Activated CD4-positive, CD25-positive, alpha-beta regulatory T cell treated with anti-CD3 and anti-CD28 coated beads, Interleukin-2, amount 50 U/mL, for 16 hours (primary cell): ENCODE results near the gene RELN.

Source experiments
- DNase-seq: peaks from one replicate; pipeline ENCODE4 v3.0.0-alpha.2; 2020; ENCODE audit warnings: low read depth, low spot score

Gene RELN

GRCh38 chr7:103990991-103991390, 1.5 kb upstream of the RELN start:
- DNase-seq: no peak

GRCh38 chr7:103989785-103990767, 618 bp upstream of the RELN start:
- DNase-seq: no peak

- DNase-seq: no peak
Measured at GRCh38 chr7:103988468-103989199, 824 bp downstream of the RELN start.

- DNase-seq: no peak
Measured at GRCh38 chr7:103987451-103987850, 2.0 kb downstream of the RELN start.

GRCh38 chr7:103985565-103986126, 3.8 kb downstream of the RELN start:
- DNase-seq: no peak

GRCh38 chr7:103984050-103984449, 5.4 kb downstream of the RELN start:
- no peak for DNase-seq

- no peak for DNase-seq
Measured at GRCh38 chr7:103983201-103983977, 6.1 kb downstream of the RELN start.

GRCh38 chr7:103981003-103981423, 8.4 kb downstream of the RELN start:
- no peak for DNase-seq

GRCh38 chr7:103972779-103973434, 16.6 kb downstream of the RELN start:
- DNase-seq: no peak

- DNase-seq: no peak
Measured at GRCh38 chr7:103967401-103967800, 22.1 kb downstream of the RELN start.

GRCh38 chr7:103966593-103967277, 22.7 kb downstream of the RELN start:
- DNase-seq: no peak

GRCh38 chr7:103964269-103964668, 25.2 kb downstream of the RELN start:
- no peak for DNase-seq

- DNase-seq: no peak
Measured at GRCh38 chr7:103962070-103962469, 27.4 kb downstream of the RELN start.

GRCh38 chr7:103958284-103958818, 31.1 kb downstream of the RELN start:
- no peak for DNase-seq

- DNase-seq: no peak
Measured at GRCh38 chr7:103955985-103956384, 33.5 kb downstream of the RELN start.

- DNase-seq: no peak
Measured at GRCh38 chr7:103952408-103952807, 37.0 kb downstream of the RELN start.

- no peak for DNase-seq
Measured at GRCh38 chr7:103951311-103951710, 38.1 kb downstream of the RELN start.

GRCh38 chr7:103949374-103949773, 40.1 kb downstream of the RELN start:
- DNase-seq: no peak

GRCh38 chr7:103947026-103947655, 42.3 kb downstream of the RELN start:
- no peak for DNase-seq
